ENCODE data around the gene HMGA1. TPM values are rescaled to one million over a fixed set of nuclear protein-coding genes. Genes with fewer than 3 reads are reported as not detected.
A peak's percentile ranks its signal among the peaks of the same experiment; 100 is the strongest.

Gene HMGA1
- total and polyA plus RNA-seq, 2 of the 13 experiments (the other 11 are each of a cell fraction or from before 2014, with no cell fraction given): 117 to 145 TPM

GRCh38 chr6:34196116-34196832 lies 40.4 kb upstream of the HMGA1 start (continued):
- TF ChIP-seq ZNF839 (CRISPR knock-in tag; IDR thresholded peaks at IDR 0.05; ENCODE audit: borderline replicate concordance) (no peak), ZFP1 (CRISPR knock-in tag; IDR thresholded peaks at IDR 0.05) (no peak), FOSL1 (CRISPR knock-in tag; IDR thresholded peaks at IDR 0.05; ENCODE audit: borderline replicate concordance) (no peak), THYN1 (CRISPR knock-in tag; IDR thresholded peaks at IDR 0.05; ENCODE audit: borderline replicate concordance, low read depth) (no peak), BORCS8-MEF2B (CRISPR knock-in tag; IDR thresholded peaks at IDR 0.05) (peak; percentile 88), KLF12 (CRISPR knock-in tag; IDR thresholded peaks at IDR 0.05; ENCODE audit: borderline replicate concordance) (no peak), MAFF (IDR thresholded peaks at IDR 0.05; ENCODE audit: low read depth, low read length) (no peak), SP140L (CRISPR knock-in tag; IDR thresholded peaks at IDR 0.05; ENCODE audit: borderline replicate concordance) (no peak), ZNF430 (CRISPR knock-in tag; IDR thresholded peaks at IDR 0.05) (0 out of 2 replicates have a peak, but pooled peaks have one; percentile 58), HMG20B (CRISPR knock-in tag; conservative IDR thresholded peaks at IDR 0.05) (no peak), ZNF773 (CRISPR knock-in tag; IDR thresholded peaks at IDR 0.05; ENCODE audit: borderline replicate concordance) (peak; percentile 39; the same call in 1 of the 2 replicates), ZNF24 (IDR thresholded peaks at IDR 0.05) (no peak), ZNF207 (IDR thresholded peaks at IDR 0.05; ENCODE audit: borderline replicate concordance) (no peak), BATF2 (CRISPR knock-in tag; IDR thresholded peaks at IDR 0.05) (no peak; the same call in 1 of the 2 replicates), FOXP1 (IDR thresholded peaks at IDR 0.05) (no peak), FOXP1 (CRISPR knock-in tag; IDR thresholded peaks at IDR 0.05) (no peak), MIER3 (CRISPR knock-in tag; IDR thresholded peaks at IDR 0.05; ENCODE audit: borderline replicate concordance) (no peak), HNF4A (CRISPR knock-in tag; IDR thresholded peaks at IDR 0.05) (no peak), SNAPC5 (CRISPR knock-in tag; IDR thresholded peaks at IDR 0.05; ENCODE audit: borderline replicate concordance) (0 out of 2 replicates have a peak, but pooled peaks have one; percentile 31)
- TF ChIP-seq, protein P1, sequence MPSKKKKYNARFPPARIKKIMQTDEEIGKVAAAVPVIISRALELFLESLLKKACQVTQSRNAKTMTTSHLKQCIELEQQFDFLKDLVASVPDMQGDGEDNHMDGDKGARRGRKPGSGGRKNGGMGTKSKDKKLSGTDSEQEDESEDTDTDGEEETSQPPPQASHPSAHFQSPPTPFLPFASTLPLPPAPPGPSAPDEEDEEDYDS (CRISPR knock-in tag; IDR thresholded peaks at IDR 0.05): peak; percentile 43; the same call in 1 of the 2 replicates
- TF ChIP-seq, protein P2, sequence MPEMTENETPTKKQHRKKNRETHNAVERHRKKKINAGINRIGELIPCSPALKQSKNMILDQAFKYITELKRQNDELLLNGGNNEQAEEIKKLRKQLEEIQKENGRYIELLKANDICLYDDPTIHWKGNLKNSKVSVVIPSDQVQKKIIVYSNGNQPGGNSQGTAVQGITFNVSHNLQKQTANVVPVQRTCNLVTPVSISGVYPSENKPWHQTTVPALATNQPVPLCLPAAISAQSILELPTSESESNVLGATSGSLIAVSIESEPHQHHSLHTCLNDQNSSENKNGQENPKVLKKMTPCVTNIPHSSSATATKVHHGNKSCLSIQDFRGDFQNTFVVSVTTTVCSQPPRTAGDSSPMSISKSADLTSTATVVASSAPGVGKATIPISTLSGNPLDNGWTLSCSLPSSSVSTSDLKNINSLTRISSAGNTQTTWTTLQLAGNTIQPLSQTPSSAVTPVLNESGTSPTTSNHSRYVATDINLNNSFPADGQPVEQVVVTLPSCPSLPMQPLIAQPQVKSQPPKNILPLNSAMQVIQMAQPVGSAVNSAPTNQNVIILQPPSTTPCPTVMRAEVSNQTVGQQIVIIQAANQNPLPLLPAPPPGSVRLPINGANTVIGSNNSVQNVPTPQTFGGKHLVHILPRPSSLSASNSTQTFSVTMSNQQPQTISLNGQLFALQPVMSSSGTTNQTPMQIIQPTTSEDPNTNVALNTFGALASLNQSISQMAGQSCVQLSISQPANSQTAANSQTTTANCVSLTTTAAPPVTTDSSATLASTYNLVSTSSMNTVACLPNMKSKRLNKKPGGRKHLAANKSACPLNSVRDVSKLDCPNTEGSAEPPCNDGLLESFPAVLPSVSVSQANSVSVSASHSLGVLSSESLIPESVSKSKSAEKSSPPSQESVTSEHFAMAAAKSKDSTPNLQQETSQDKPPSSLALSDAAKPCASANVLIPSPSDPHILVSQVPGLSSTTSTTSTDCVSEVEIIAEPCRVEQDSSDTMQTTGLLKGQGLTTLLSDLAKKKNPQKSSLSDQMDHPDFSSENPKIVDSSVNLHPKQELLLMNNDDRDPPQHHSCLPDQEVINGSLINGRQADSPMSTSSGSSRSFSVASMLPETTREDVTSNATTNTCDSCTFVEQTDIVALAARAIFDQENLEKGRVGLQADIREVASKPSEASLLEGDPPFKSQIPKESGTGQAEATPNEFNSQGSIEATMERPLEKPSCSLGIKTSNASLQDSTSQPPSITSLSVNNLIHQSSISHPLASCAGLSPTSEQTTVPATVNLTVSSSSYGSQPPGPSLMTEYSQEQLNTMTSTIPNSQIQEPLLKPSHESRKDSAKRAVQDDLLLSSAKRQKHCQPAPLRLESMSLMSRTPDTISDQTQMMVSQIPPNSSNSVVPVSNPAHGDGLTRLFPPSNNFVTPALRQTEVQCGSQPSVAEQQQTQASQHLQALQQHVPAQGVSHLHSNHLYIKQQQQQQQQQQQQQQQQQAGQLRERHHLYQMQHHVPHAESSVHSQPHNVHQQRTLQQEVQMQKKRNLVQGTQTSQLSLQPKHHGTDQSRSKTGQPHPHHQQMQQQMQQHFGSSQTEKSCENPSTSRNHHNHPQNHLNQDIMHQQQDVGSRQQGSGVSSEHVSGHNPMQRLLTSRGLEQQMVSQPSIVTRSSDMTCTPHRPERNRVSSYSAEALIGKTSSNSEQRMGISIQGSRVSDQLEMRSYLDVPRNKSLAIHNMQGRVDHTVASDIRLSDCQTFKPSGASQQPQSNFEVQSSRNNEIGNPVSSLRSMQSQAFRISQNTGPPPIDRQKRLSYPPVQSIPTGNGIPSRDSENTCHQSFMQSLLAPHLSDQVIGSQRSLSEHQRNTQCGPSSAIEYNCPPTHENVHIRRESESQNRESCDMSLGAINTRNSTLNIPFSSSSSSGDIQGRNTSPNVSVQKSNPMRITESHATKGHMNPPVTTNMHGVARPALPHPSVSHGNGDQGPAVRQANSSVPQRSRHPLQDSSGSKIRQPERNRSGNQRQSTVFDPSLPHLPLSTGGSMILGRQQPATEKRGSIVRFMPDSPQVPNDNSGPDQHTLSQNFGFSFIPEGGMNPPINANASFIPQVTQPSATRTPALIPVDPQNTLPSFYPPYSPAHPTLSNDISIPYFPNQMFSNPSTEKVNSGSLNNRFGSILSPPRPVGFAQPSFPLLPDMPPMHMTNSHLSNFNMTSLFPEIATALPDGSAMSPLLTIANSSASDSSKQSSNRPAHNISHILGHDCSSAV (CRISPR knock-in tag; IDR thresholded peaks at IDR 0.05; ENCODE audit: borderline replicate concordance): no peak
- TF ChIP-seq, protein P3, sequence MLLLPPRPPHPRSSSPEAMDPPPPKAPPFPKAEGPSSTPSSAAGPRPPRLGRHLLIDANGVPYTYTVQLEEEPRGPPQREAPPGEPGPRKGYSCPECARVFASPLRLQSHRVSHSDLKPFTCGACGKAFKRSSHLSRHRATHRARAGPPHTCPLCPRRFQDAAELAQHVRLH (CRISPR knock-in tag; IDR thresholded peaks at IDR 0.05; ENCODE audit: borderline replicate concordance, low read depth): peak; percentile 89; the same call in 1 of the 2 replicates

Measured in HepG2 (cell line).